Inflammatory macrophage (primary cell): ENCODE measurements around the gene TYW1.
"Not testable (repeated sequence)": the region's sequence is repeated elsewhere in the genome, so short reads cannot be mapped to it uniquely, and the experiment has no call there.

Source experiments
- DNase-seq, 2 donors: peaks; one replicate each; pipeline ENCODE4 v3.0.0-alpha.2; 2020 to 2022

TYW1 gene

DNA sequence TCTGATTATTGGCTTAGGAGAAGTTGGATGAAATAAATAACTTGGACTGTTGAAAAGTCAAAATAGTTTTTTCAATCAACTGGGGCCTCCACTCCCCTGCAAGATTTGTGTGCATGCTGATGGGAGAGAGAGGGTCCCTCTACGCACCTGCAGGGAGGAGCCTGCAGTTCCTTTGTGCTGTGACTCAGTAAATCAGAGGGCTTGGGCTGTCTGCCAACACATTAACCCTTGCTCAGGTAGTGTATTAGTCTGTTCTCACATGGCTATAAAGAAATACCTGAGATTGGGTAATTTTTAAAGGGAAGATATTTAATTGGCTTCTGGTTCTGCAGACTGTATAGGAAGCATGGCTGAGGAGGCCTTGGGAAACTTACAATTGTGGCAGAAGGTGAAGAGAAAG is 261.1 kb downstream of the TYW1 start:
- DNase-seq: not testable (repeated sequence)

DNA sequence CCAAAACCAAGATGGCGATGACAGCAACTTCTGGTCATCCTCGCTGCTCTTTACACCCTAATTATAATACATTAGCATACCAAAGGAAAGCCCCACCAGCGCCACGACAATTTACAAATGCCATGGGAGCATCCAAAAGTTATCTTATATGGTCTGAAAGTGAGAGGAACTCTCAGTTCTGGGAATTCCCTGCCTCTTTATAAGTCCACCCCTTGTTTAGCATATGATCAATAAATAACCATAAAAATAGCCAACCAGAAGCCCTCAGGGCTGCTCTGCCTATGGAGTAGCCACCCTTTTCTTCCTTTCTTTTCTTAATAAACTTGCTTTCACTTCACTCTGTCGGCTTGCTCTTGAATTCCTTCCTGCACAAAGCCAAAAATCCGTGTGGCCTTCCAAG is 262.7 kb downstream of the TYW1 start:
- DNase-seq: not testable (repeated sequence)

DNA sequence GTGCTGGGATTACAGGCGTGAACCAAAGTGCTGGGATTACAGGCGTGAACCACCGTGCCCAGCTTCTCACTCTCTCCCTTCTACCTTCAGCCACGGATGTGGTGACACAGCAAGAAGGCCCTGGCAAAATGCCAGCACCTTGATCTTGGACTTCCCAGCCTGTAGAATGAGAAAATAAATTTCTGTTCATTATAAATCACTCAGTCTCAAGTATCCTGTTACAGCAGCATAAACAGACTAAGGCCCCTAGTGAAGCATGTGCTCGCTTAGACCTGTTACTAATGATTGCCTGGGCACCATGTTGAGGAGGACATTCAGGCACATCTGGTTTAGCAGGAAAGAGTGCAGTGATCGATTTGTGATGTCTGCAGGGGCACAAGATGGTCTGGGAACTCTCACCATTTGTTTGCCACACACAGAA is 263.5 kb downstream of the TYW1 start:
- DNase-seq: not testable (repeated sequence)

DNA sequence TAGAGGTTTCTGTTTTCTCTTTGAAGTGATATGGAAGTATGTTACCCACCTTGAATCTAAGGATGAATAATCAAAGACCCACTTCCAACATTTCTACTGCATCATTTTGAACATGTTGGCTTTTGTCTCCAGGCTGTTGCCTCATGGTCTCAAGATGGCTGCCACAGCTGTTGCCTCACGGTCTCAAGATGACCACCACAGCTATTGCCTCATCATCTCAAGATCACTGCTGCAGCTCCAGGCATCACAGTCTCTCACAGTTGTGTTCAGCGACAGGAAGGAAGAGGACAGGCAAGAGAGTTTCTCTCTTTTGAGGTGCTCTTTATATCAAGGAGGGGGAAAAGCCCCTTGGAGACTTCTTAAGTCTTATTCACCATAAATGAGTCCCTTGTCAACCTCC is 267.4 kb downstream of the TYW1 start:
- peak; percentile 15 to 26 for DNase-seq

GRCh38 chr7:67266070-67266469 is 269.4 kb downstream of the TYW1 start:
- DNase-seq: not testable (repeated sequence)

DNA sequence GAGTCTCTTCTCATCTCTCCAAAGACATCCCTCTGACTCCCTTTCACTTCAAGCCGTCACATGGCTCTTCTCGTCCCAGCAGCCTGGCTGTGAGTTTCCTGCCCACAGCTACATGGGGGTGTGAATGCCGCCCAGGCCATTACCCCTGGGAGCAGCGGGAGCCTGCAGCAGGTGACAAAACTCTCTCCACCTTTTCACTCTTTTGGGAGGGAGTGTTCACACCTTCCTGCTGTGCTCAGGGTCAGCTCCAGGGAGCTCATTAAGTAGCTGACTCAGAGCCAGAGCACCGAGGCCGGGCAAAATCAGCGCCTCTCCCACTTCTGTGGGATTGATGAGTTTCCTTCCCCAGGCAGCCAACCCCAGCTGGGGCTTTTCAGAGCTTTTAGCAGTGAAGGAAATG is 271.3 kb downstream of the TYW1 start:
- DNase-seq: no peak

- DNase-seq: not testable (repeated sequence)
Observed at GRCh38 chr7:67269916-67270315, 273.3 kb downstream of the TYW1 start.
